SK-N-SH (cell line): ENCODE results near the gene PLP2. TPM values are rescaled to one million over a fixed set of nuclear protein-coding genes. Genes with fewer than 3 reads are reported as not detected.

Source experiments
- CHD2 ChIP-seq: fragments of 150-350 bp; IDR thresholded peaks from 2 replicates; pipeline ENCODE4 v1.6.1; 2018; ENCODE audit warnings: low read length; ENCODE audit not compliant: partially characterized antibody
- ELF1 ChIP-seq: IDR thresholded peaks from 2 replicates; pipeline ENCODE4 v1.4.0; 2012
- EP300 ChIP-seq, 2 experiments: IDR thresholded peaks; 2 replicates each; pipeline versions ENCODE4 v1.4.0 to v1.6.1; 2012; ENCODE audit warnings: borderline replicate concordance in 1 of 2, low read depth in 1 of 2, low read length in 1 of 2
- EZH2phosphoT487 ChIP-seq: fragments of 200-600 bp; sonication (generic); IDR thresholded peaks from 2 replicates; pipeline ENCODE4 v1.6.1; 2017; ENCODE audit warnings: low read depth, mixed run types, mild to moderate bottlenecking, antibody characterized with exemption, moderate library complexity, borderline replicate concordance
- FOSL2 ChIP-seq: IDR thresholded peaks from 2 replicates; pipeline ENCODE4 v1.4.0; 2012; ENCODE audit warnings: low read depth, mild to moderate bottlenecking, moderate library complexity, borderline replicate concordance
- FOXM1 ChIP-seq: IDR thresholded peaks from 2 replicates; pipeline ENCODE4 v1.4.0; 2012; ENCODE audit warnings: low read depth, mild to moderate bottlenecking
- GATA2 ChIP-seq: sonication (generic); formaldehyde crosslinking; IDR thresholded peaks from 2 replicates; pipeline ENCODE4 v1.5.0; 2020; ENCODE audit warnings: mild to moderate bottlenecking, missing genetic modification reagents
- NFIC ChIP-seq: IDR thresholded peaks from 2 replicates; pipeline ENCODE4 v1.4.0; 2012; ENCODE audit warnings: borderline replicate concordance
- POLR2AphosphoS5 ChIP-seq: IDR thresholded peaks from 2 replicates; pipeline ENCODE4 v1.6.1; 2012; ENCODE audit warnings: low read depth, low read length
- RAD21 ChIP-seq: IDR thresholded peaks from 2 replicates; pipeline ENCODE4 v1.6.1; 2012; ENCODE audit warnings: mild to moderate bottlenecking, low read length
- RCOR1 ChIP-seq: fragments of 150-350 bp; IDR thresholded peaks from 2 replicates; pipeline ENCODE4 v1.6.1; 2017; ENCODE audit warnings: antibody characterized with exemption, low read length
- RFX5 ChIP-seq: IDR thresholded peaks from 2 replicates; pipeline ENCODE4 v1.6.1; 2012; ENCODE audit warnings: mild to moderate bottlenecking, improper control_type of control experiment, low read length
- RXRA ChIP-seq: IDR thresholded peaks from 2 replicates; pipeline ENCODE4 v1.4.0; 2012; ENCODE audit warnings: low read depth, mild to moderate bottlenecking, borderline replicate concordance
- SIN3A ChIP-seq: IDR thresholded peaks from 2 replicates; pipeline ENCODE4 v1.6.1; 2012; ENCODE audit warnings: low read depth, mild to moderate bottlenecking, low read length, moderate library complexity, borderline replicate concordance
- SMC3 ChIP-seq: IDR thresholded peaks from 2 replicates; pipeline ENCODE4 v1.6.1; 2012; ENCODE audit warnings: low read depth, low read length, improper control_type of control experiment
- TAF1 ChIP-seq: IDR thresholded peaks from 2 replicates; pipeline ENCODE4 v1.6.1; 2012; ENCODE audit warnings: low read depth, mild to moderate bottlenecking, low read length, moderate library complexity, borderline replicate concordance
- TEAD4 ChIP-seq: IDR thresholded peaks from 2 replicates; pipeline ENCODE4 v1.4.0; 2012; ENCODE audit warnings: mild to moderate bottlenecking, borderline replicate concordance; ENCODE audit not compliant: insufficient read depth
- USF1 ChIP-seq: IDR thresholded peaks from 2 replicates; pipeline ENCODE4 v1.4.0; 2012; ENCODE audit warnings: low read depth, borderline replicate concordance
- YY1 ChIP-seq: IDR thresholded peaks from 2 replicates; pipeline ENCODE4 v1.4.0; 2012; ENCODE audit warnings: low read depth, mild to moderate bottlenecking
- polyA plus RNA-seq, 3 experiments: library from polyadenylated mRNA; depleted of rRNA; stranded (reverse); fragments of >200 nt; gene quantifications; 2 replicates each; pipeline ENCODE4 v1.2.3, GENCODE V29; 2012
- TF ChIP-seq, protein P1 (sequence below): fragments of 200-600 bp; sonication (generic); IDR thresholded peaks from 2 replicates; pipeline ENCODE4 v1.6.1; 2017; ENCODE audit warnings: antibody characterized with exemption, mild to moderate bottlenecking, moderate library complexity

PLP2 gene
- polyA plus RNA-seq, 1 of the 3 experiments (the other 2 are of a cell fraction) = 146 TPM

GRCh38 chrX:49155900-49156837 is 15.5 kb upstream of the PLP2 start (continued):
- no peak for TF ChIP-seq EP300 (IDR thresholded peaks at IDR 0.05; ENCODE audit: borderline replicate concordance in 1 of 2, low read depth in 1 of 2, low read length in 1 of 2)
- TF ChIP-seq SIN3A = no peak
- no peak for TF ChIP-seq GATA2 (CRISPR knock-in tag)
- TF ChIP-seq ELF1 = no peak
- TF ChIP-seq, protein P1, sequence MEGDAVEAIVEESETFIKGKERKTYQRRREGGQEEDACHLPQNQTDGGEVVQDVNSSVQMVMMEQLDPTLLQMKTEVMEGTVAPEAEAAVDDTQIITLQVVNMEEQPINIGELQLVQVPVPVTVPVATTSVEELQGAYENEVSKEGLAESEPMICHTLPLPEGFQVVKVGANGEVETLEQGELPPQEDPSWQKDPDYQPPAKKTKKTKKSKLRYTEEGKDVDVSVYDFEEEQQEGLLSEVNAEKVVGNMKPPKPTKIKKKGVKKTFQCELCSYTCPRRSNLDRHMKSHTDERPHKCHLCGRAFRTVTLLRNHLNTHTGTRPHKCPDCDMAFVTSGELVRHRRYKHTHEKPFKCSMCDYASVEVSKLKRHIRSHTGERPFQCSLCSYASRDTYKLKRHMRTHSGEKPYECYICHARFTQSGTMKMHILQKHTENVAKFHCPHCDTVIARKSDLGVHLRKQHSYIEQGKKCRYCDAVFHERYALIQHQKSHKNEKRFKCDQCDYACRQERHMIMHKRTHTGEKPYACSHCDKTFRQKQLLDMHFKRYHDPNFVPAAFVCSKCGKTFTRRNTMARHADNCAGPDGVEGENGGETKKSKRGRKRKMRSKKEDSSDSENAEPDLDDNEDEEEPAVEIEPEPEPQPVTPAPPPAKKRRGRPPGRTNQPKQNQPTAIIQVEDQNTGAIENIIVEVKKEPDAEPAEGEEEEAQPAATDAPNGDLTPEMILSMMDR = peak; percentile 57
- no peak for TF ChIP-seq EZH2phosphoT487
- TF ChIP-seq USF1 = no peak
- TF ChIP-seq SMC3 = no peak; the same call in 1 of the 2 replicates
- TF ChIP-seq YY1 = no peak
- TF ChIP-seq NFIC = no peak
- no peak for TF ChIP-seq CHD2
- no peak for TF ChIP-seq FOXM1
- peak; percentile 25; the same call in 1 of the 2 replicates for TF ChIP-seq RAD21
- no peak for TF ChIP-seq RXRA
- no peak for TF ChIP-seq TEAD4
- TF ChIP-seq RCOR1 = no peak
- TF ChIP-seq TAF1 = peak; percentile 20; the same call in 1 of the 2 replicates
- no peak for TF ChIP-seq RFX5
- peak; percentile 51 for TF ChIP-seq POLR2AphosphoS5
- no peak for TF ChIP-seq FOSL2
